Hematopoietic multipotent progenitor cell treated with erythropoietin and hydrocortisone succinate and interleukin-3 and kit ligand, for 6 days (in vitro differentiated cells): ENCODE results near the gene IL17RB.

Experiments used
- DNase-seq: peaks from one replicate; pipeline ENCODE4 v3.0.0-alpha.2; 2015

The IL17RB gene, protein sequence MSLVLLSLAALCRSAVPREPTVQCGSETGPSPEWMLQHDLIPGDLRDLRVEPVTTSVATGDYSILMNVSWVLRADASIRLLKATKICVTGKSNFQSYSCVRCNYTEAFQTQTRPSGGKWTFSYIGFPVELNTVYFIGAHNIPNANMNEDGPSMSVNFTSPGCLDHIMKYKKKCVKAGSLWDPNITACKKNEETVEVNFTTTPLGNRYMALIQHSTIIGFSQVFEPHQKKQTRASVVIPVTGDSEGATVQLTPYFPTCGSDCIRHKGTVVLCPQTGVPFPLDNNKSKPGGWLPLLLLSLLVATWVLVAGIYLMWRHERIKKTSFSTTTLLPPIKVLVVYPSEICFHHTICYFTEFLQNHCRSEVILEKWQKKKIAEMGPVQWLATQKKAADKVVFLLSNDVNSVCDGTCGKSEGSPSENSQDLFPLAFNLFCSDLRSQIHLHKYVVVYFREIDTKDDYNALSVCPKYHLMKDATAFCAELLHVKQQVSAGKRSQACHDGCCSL

DNA sequence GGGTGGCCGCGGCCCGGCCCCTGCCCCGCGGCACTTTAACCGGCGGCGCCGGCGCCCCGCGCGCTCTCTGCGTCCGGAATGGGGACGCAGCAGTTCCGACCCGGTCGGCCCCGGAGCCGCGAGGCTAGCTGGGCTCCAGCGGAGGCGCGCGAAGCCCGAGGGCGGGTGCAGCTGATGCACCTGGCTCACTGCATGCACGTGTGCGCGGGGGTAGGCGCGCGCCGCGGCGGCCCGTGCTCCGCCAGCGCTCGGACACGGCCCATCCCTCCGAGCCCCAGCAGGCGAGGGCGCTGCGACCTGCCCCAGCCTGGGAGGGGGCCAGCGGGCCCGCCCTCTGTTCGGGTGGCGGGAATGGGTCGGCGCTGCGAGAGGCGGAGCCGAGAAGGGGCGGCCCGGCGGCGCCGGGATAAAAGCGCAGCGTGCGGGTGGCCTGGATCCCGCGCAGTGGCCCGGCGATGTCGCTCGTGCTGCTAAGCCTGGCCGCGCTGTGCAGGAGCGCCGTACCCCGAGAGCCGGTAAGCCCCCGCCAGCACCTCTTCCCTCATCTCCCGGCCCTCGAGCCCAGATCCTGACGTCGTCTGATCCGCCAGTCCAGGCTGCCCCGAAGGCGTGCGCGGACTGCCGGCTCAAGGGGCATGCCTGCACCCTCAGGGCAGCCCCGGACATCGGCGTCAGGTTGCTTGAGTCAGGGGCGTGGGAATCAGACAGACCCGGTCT lies at the start of gene IL17RB, which contains the start of gene CHDH:
TSS of gene IL17RB (plus strand) at position 435 of the 717 bp plus-strand sequence. CDS start at position 456, 21 bp downstream.
TSS of gene CHDH (minus strand) at position 286 of the 717 bp plus-strand sequence. CDS start 22,411 bp downstream, outside the sequence.
- peak; percentile 34 for DNase-seq

DNA sequence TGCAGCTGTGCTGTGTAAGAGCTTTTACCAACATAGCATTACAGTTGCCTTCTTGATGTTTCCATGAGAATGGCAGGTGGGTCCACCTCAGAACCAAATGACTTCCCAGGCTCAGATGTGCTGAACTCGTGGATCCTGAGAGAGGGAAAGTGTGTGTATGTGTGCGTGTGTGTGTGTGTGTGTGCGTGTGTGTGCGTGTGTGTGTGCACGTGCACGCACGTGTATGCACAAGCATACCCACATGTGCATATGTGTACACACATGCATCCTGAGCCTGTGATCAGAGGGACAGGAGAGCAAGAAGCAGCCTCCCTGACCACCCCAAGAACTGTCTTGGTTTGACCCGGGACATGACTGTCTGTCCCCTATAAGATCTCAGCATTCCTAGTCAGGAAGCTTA lies 48.2 kb upstream of the IL17RB start:
- DNase-seq, result no peak

DNA sequence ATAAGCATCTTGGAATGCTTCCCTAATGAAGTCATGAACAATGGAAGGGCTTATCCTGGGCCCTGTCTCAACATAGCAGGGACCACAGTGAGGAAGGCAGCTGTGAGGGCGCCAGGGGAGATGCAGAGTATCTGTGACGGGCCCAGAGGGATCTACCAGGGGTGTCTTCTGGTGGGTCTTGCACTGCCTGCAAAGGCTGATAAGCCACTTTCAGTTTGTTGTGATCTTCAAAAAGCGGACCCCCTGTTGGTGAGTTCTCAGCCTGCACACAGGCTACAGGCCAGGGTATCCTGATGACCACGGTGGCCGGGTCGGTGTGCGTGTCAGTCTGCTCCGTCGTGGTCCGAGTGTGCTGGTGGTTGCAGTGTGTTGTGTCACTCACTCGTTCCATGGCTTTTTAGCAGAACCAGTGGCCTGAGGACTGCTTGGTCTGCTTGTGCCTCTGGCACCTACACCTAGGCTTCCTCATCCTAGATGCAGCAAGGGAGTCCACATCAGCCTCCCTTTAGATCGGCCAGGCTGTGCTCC lies 47.0 kb upstream of the IL17RB start:
- DNase-seq, result no peak

DNA sequence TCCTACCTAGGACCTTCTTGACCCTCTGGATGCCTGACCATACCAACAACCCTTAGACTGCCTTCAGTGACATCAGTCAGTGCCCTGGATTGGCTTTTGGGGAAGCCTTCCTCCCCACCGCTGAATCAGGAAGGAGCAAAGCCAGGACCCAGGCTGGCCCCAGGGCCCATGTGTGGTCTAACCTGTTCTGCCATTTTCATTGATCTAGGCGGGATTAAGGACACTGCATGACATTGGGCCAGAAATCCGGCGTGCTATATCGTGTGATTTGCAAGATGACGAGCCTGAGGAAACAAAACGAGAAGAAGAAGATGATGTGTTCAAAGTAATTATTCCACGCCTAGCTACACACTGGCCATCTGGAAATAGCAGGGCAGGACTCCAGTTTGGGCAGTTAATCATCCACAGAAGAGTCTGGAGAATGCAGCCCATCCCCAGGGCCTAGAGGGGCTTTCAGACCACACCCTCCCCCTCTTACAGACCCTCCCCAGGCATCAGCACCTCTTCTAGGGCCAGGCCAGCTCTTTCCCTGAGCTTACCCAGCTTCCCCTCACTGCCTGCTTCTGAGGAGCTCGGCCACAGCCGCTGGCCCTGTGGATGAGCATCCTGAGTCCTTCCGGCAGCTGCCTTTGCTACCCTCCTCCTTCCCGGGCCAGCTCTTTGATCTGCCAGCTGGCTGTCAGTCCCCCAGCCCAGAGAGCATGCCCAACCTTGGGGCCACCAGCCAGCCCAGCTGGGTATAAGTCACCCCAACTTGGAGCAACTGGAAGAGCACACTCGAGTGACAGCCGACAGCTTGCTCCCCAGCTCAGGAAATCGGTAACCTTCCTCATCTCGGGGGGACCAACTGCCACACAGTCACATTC lies 46.1 kb upstream of the IL17RB start:
- DNase-seq, result no peak

DNA sequence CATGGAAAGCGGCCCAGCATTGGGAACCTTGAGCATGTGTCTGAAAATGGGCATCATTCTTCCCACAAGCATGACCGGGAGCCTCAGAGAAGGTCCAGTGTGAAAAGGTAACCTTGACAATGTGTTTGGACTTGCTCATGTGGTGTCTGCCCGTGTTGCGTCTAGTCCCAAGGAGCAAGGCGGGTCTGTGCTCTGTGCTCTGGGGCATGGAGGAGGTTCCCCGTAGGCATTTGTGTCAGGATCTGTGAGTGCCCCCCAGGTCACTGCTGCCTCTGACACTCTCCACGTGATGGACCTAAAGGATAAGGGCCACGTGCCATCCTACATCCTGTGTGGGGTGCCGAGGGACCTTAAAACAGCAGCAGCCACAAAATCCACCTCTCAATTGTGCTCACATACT lies 45.0 kb upstream of the IL17RB start:
- no peak for DNase-seq

DNA sequence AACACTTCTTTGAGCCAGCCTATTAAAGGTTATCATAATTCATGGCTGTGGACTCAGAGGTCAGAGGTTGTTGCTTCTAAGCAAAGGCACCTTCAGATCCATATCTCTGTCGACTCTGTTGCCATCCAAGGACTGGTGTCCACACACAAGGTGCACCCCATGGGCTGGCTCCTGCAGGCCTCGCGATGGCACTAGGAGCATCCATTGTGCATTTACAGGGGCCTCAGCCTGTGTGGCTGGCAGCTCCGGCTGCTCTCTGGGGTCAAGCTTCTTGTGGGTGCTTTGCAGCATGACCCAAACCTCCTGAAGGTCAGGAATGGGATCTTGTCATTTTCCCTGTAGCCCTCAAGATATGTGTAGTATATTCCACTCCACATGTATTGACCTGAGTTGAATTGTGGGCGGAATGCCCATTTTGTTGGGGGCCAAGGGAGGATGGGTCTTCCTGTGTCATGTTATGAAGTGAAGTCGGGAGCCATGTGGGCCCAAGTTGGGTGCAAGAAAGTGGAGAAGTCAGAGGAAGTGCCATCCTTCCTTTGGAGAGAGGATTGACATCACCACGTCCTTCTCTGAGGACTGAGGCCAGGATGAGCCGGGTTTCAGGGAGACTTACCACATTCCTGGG lies 44.0 kb upstream of the IL17RB start:
- DNase-seq, result no peak

DNA sequence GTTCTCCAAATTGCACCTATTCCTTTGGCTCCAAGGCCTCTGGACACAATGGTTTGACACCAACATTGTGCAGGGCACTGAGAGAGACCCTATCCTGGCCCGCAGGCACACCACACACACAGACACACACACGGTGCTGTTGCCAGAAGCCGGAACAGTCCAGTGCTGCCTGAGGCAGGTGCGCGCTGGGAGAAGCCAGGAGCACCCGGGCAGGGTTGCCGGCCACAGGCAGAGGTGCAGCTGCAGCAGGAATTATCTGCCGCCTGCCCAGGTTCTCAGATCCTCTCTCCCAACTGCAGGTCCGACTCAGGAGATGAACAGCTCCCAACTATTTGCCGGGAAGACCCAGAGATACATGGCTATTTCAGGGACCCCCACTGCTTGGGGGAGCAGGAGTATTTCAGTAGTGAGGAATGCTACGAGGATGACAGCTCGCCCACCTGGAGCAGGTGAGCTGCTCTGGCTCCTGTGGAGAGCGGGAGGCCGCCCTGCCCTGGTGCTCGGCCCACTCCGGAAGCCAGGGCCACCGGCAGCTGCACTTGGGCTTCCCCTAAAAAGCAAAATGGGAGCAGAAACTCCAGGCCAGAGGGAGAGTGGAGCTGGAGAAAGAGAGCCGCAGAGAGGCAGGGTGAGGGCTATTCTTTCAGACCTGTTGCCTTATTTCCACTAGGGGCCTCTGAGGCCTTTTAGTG lies 43.1 kb upstream of the IL17RB start:
- no peak for DNase-seq

DNA sequence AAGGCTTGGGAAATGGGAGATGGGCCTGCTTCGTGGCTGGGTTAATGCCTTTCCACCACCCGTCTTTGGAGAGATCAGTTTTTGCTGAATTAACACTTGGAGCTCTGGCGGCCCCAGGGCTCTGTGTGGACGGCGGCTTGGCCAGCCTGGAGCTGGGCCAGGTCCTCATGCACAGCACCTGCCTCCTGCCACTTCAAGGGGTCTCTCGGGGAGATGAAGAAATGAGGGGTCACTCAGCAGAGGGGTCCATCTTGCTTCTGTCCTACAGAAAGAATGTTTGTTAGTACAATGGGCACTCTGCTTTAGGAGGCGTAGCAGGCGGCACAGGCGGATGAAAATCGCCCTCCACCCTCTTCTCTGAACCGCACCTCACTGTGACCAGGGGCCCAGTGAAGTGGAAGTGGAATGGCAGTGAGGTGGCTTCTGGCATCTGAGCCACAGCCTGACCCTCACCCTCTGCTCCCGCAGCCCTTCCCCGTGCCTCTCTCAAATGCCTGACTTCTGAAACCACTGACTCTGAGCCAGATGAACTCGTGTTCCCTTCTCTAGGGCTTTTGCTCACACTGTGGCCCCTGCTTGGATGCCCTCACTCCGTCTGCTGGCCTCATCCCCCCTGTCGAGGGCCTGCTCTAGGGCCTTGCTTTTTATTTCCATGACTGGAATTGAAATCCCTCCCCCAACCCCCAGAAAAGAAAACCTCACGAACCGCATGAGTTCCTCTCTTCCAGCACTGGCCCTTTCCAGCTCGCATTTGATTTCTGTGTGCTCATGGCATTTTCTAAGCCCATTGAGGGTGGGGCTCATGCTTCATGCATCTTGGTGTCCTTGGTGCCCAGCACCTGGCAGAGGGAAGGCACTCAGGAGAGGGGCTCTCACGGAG lies 42.3 kb upstream of the IL17RB start:
- DNase-seq, result no peak

DNA sequence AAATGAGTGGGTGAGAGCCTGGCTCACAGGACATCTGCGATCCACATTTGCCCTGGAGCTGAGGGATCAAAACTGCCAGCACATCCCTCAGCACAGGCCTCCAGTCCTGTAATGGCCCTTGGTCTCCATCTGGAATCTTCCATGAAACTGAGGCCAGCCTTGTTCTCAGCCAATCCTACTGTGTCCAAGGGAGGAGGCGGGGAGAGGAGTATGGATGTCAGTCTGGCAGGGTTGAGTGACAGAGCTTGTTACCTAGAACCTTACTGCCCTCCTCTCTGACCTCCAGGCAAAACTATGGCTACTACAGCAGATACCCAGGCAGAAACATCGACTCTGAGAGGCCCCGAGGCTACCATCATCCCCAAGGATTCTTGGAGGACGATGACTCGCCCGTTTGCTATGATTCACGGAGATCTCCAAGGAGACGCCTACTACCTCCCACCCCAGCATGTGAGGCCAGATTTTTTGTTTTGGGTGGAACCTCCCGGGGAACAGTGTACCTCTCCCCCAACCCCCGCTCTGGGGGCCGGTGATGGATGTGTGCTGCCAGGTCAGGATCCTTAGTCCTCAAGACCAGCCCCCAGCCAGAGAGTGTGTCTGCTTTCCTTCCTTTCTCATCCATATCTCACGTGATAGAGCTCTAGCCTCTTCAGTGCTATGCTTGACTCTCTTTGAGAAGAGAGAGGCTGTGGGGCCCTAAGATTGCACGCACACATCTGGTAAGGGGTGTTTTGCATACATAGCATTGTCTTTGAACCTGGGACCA lies 41.5 kb upstream of the IL17RB start:
- no peak for DNase-seq

DNA sequence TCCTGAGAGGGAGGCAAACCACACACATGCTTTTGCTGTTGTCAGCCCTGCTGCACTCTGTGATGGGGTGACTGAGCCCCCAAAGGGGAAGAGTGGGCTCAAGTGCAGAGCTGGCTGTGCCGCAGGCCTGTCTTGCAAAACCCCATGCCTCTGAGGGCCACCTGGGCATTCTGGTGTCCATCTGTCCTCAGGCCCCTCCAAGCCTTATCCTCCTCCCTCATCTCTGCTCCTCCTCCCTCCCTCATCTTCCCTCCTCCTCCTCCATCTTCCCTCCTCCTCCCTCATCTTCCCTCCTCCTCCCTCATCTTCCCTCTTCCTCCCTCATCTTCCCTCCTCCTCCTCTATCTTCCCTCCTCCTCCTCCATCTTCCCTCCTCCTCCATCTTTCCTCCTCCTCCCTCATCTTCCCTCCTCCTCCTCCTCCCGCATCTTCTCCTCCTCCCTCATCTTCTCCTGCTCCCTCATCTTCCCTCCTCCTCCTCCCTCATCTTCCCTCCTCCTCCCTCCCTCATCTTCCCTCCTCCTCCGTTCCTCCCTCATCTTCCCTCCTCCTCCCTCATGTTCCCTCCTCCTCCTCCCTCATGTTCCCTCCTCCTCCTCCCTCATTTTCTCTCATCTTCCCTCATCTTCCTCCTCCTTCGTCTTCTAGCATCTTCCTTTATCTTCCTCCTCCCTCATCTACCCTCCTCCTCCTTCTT lies 40.8 kb upstream of the IL17RB start:
- no peak for DNase-seq

DNA sequence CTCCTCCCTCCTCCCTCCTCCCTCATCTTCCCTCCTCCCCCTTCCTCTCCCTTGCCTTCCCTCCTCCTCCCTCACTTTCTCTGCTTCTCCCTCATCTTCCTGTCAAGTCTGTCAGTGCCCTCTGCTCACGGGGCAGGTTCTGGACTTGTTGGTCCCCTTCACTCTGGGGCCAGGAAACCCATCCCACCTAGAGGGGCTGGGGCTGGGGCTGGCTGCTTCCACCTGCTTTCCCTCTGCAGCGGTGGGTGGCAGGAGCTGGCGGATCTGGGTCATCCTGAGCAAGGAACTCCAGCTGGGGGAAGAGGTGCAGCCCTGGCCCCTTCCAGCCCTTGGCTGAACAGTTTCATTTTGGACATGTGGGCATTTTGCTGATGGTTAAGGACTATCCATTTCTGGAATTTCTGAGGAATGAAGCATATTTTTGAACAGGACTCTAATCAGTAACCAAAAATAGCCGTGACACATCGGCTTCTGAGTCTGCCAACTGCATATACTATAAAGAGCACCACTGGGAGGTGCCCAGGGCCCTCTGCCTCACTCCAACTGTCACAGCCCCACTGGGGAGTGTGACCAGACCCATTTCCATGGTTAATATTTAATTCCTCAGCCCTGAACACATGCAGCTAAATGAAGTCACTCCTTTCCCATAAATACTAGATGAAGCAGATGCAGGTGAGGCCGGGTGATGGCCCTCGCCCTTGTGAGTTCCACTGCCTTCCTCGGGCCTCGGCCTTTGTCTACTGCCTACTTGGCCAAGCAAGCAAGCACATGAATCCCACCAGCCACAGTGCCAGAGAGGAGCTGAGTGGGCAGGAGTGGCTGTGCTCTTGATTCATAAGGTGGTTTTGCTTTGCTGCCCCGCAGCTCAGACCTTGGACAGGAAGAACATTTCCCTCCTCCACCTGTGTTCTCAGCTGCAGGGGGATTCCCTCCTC lies 39.9 kb upstream of the IL17RB start:
- DNase-seq, result no peak

DNA sequence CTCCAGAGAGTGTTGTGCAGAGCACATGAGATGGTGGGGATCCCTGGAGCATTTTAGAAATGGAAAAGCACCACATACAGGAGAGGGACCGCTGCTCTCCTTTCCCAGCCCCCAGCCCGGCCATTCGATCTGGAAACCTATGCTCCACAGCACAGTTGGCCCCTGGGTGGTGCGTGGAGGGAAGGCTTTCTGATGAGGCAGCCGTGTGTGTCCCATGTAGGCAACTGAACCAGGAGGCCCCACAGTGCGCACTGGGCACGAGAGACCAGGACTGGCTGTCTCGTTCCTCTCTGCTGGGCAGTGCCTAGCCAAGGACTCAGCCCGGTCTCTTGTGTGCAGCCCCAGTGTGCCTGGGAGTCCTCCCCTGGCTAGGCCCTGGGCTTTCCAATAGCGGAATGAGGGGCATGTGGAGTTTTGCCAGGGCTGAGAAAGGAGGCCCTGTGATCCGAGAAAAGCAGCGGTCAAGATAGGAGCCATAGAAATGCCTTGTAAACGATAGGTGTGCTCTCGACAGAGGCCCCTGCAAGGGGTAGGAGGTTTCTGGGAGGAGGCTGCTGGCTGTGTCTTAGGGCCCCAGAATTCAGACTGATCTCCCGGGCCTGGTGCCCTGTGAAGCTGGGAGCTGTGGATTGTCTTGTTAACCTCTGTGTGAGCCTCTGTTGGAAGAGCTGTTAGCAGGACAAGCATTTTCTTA lies 39.1 kb upstream of the IL17RB start:
- DNase-seq, result no peak

DNA sequence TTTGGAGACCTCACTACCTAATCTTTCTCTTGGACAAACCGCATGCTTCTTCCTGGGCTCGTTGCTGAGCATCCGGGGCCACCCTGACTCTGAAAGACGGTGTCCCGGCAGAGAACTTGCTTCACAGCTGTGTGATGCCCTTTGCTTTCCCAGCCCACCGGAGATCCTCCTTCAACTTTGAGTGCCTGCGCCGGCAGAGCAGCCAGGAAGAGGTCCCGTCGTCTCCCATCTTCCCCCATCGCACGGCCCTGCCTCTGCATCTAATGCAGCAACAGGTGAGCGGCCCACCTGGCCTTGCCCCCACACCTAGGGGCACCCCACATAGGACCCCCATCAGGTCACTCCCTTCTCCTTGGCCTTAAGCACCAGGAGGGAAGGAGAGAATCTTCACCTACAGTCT lies 37.9 kb upstream of the IL17RB start:
- no peak for DNase-seq

DNA sequence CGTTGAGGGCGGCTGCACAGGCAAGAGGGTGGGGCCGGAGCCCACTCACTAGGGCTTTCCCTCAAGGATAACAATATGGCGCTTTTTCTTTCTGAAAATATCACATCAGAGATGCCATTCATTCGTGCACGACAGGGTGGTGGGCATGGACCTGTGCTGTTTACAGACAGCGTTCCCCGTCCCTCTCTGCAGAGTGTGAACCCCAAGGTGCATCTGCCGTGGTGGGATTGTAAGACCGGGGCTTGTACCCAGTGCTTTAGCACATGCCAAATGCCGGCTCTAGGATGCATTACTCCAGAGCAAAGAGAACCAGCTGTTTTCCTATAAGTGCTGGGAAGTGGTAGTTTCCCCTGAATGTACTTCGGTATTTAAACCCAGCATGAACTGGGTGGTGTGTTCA lies 37.1 kb upstream of the IL17RB start:
- no peak for DNase-seq

DNA sequence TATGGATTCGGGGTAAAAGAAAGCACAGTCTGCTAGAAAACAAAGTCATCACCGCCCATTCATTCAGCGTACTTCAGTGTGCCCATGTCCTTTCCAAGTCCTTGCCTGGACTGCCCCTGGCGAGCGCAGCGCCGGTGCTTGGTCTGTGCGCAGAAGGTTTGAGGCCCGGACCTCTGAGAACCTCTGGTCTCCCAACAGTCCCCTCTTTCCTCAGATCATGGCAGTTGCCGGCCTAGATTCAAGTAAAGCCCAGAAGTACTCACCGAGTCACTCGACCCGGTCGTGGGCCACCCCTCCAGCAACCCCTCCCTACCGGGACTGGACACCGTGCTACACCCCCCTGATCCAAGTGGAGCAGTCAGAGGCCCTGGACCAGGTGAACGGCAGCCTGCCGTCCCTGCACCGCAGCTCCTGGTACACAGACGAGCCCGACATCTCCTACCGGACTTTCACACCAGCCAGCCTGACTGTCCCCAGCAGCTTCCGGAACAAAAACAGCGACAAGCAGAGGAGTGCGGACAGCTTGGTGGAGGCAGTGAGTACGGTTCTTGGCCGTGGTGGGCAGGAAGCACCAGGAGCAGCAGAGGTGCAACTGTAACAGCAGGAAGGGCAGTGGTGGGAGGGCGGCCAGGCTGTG lies 36.5 kb upstream of the IL17RB start:
- DNase-seq, result no peak

DNA sequence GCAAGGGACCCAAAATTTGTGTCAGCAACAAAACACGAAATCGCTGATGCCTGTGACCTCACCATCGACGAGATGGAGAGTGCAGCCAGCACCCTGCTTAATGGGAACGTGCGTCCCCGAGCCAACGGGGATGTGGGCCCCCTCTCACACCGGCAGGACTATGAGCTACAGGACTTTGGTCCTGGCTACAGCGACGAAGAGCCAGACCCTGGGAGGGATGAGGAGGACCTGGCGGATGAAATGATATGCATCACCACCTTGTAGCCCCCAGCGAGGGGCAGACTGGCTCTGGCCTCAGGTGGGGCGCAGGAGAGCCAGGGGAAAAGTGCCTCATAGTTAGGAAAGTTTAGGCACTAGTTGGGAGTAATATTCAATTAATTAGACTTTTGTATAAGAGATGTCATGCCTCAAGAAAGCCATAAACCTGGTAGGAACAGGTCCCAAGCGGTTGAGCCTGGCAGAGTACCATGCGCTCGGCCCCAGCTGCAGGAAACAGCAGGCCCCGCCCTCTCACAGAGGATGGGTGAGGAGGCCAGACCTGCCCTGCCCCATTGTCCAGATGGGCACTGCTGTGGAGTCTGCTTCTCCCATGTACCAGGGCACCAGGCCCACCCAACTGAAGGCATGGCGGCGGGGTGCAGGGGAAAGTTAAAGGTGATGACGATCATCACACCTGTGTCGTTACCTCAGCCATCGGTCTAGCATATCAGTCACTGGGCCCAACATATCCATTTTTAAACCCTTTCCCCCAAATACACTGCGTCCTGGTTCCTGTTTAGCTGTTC lies 35.0 kb upstream of the IL17RB start:
- DNase-seq, result no peak
